Activated CD8-positive, alpha-beta T cell treated with anti-CD3 and anti-CD28 coated beads for 36 hours (primary cell): ENCODE data around the gene PHEX. TPM values are rescaled to one million over a fixed set of nuclear protein-coding genes. Genes with fewer than 3 reads are reported as not detected.

Source experiments
- ATAC-seq: fragments of 200-7000 bp; cut with Tn5 transposase; one replicate; pipeline ENCODE4 v1.10.0; 2021; ENCODE audit warnings: mild to moderate bottlenecking, moderate library complexity
- CTCF ChIA-PET: fragments of 350-600 bp; sonication (Branson Sonifier 250); formaldehyde crosslinking; loops from one replicate; lab custom pipeline; 2021; ENCODE audit warnings: antibody characterized with exemption; lab: Charles Lee
- POLR2A ChIA-PET: fragments of 350-600 bp; sonication (Branson Sonifier 250); formaldehyde crosslinking; loops from one replicate; lab custom pipeline; 2021; ENCODE audit warnings: antibody characterized with exemption; lab: Charles Lee
- DNase-seq: peaks from one replicate; pipeline ENCODE4 v3.0.0-alpha.2; 2020
- H3K27ac Mint-ChIP-seq: one replicate; pipeline ENCODE4 v1.8.0; 2021; ENCODE audit warnings: mild to moderate bottlenecking, mixed read lengths
- H3K27me3 Mint-ChIP-seq: one replicate; pipeline ENCODE4 v1.8.0; 2021; ENCODE audit warnings: mixed read lengths
- H3K36me3 Mint-ChIP-seq: one replicate; pipeline ENCODE4 v1.8.0; 2021; ENCODE audit warnings: low read depth, mixed read lengths
- H3K4me1 Mint-ChIP-seq: one replicate; pipeline ENCODE4 v1.8.0; 2021; ENCODE audit warnings: low read depth, mixed read lengths
- H3K4me3 Mint-ChIP-seq: one replicate; pipeline ENCODE4 v1.8.0; 2021; ENCODE audit warnings: mild to moderate bottlenecking, moderate library complexity, mixed read lengths
- H3K9me3 Mint-ChIP-seq: one replicate; pipeline ENCODE4 v1.8.0; 2021; ENCODE audit warnings: mixed read lengths
- intact Hi-C: fragments of 100-400 bp; cut with micrococcal nuclease; formaldehyde crosslinking; loops from one replicate; pipeline ENCODE4 v1.10.0; 2022
- total RNA-seq, 2 experiments: library from RNA; stranded (reverse); gene quantifications; one replicate each; pipeline ENCODE4 v1.2.3, GENCODE V29; 2021
- TF ChIP-seq, protein P1 (sequence below): fragments of 200-600 bp; IDR thresholded peaks from one replicate; pipeline ENCODE4 v1.8.0; 2022; ENCODE audit warnings: antibody characterized with exemption, mild to moderate bottlenecking

Gene PHEX
- total RNA-seq, 2 experiments from 2014 or later, result 22.7 to 25.2 TPM

DNA sequence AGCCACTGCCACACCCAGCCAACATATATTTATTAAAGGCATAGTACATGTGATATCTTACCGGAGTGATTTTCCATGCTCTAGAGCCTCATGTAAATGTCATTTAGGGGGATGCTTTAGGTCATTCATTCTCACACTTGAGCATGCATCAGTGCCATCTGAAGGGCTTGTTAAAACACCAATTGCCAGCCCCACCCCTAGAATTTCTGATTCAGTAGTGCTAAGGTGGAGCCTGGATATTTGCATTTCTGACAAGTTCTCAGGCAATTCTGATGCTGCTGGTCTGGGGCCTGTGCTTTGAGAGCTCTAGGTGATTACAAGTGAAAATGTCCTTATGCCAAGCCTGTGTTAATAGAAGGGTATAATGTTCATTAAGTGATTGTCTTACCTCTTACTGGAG lies 107.7 kb downstream of the PHEX start:
- TF ChIP-seq, protein P1, sequence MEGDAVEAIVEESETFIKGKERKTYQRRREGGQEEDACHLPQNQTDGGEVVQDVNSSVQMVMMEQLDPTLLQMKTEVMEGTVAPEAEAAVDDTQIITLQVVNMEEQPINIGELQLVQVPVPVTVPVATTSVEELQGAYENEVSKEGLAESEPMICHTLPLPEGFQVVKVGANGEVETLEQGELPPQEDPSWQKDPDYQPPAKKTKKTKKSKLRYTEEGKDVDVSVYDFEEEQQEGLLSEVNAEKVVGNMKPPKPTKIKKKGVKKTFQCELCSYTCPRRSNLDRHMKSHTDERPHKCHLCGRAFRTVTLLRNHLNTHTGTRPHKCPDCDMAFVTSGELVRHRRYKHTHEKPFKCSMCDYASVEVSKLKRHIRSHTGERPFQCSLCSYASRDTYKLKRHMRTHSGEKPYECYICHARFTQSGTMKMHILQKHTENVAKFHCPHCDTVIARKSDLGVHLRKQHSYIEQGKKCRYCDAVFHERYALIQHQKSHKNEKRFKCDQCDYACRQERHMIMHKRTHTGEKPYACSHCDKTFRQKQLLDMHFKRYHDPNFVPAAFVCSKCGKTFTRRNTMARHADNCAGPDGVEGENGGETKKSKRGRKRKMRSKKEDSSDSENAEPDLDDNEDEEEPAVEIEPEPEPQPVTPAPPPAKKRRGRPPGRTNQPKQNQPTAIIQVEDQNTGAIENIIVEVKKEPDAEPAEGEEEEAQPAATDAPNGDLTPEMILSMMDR, result no peak
- H3K27me3 Mint-ChIP-seq, result no peaks in the 10 kb centered on the region
- peaks cover 14% of the 10 kb centered on the region for H3K36me3 Mint-ChIP-seq
- intact Hi-C loops, result no loop called here
- ATAC-seq (no peak), DNase-seq (no peak)
- H3K4me3 Mint-ChIP-seq, result no peak overlapping the region
- no peaks in the 10 kb centered on the region for H3K9me3 Mint-ChIP-seq
- no peak overlapping the region for H3K27ac Mint-ChIP-seq
- ChIA-PET CTCF (interaction anchor here (1.6 kb wide), 1 partner anchor 154 kb away, joined by 3 read pairs; no protein-coding TSS in a partner anchor), POLR2A (no interaction called here)
- peaks cover 14% of the 10 kb centered on the region for H3K4me1 Mint-ChIP-seq

DNA sequence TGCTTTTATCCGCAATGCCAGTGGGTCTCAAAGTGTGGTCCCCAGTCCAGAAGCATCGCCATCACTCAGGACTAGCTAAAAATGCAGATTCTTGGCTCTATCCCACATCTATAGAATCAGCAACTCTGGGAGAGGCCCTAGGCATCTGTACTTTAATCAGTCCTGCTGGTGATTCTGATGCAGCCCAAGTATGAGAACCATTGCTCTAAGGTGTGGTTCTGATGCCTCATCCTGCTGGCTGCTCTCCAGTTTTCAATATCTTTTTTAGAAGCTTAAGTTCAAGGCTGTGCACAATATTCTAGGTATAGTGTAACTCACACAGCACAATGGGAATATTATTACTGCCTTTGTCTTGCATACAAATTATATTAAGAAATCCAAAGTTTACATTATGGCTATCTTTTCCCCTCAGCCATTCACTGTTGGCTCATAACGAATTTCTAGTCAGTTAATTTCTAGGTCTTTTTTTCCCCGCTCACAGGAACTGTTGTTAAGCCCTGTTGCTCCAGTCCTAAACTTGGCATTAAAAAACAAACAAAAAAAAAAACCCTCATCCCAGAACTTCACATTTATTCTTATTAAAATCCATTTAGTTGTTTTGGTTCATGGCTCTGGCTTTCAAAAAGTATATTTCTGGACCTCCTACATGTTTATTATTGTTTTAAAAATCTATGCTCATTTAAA lies 109.1 kb downstream of the PHEX start:
- Mint-ChIP-seq H3K9me3 (no peaks in the 10 kb centered on the region), H3K27ac (no peak overlapping the region), H3K36me3 (peaks cover 15% of the 10 kb centered on the region), H3K4me3 (no peak overlapping the region), H3K27me3 (no peaks in the 10 kb centered on the region), H3K4me1 (peaks cover 6% of the 10 kb centered on the region)
- POLR2A ChIA-PET, result no interaction called here
- intact Hi-C loops, result no loop called here
- TF ChIP-seq, protein P1, result no peak
- ATAC-seq, result no peak
- no peak for DNase-seq
- CTCF ChIA-PET, result no interaction called here

DNA sequence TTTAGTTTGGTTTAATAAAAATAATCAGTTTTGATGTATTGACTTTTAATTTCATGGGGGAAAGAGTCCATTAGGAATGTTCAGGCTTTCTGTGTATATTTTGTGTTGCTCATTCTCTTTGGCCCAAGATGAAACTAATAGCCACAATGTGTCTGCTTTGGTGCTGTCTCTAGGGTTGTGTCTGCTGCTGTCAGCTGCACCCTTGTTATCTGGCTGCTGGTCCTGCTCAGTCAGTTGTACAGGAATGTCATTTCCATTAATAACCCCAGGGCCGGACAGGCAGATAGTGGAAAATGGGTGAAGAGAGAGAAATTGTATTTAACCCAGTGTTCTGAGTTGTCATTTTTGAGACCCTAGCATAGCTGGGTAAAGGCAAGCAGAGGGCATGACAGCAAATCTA lies 115.1 kb downstream of the PHEX start:
- DNase-seq (no peak), ATAC-seq (no peak)
- H3K9me3 Mint-ChIP-seq, result no peaks in the 10 kb centered on the region
- peaks cover 16% of the 10 kb centered on the region for H3K36me3 Mint-ChIP-seq
- ChIA-PET POLR2A (no interaction called here), CTCF (interaction anchor here (2.5 kb wide), 1 partner anchor 11 kb away, joined by 11 read pairs; no protein-coding TSS in a partner anchor)
- no peaks in the 10 kb centered on the region for H3K4me1 Mint-ChIP-seq
- intact Hi-C loops, result no loop called here
- no peaks in the 10 kb centered on the region for H3K27me3 Mint-ChIP-seq
- TF ChIP-seq, protein P1, result no peak
- H3K4me3 Mint-ChIP-seq, result no peak overlapping the region
- no peak overlapping the region for H3K27ac Mint-ChIP-seq

DNA sequence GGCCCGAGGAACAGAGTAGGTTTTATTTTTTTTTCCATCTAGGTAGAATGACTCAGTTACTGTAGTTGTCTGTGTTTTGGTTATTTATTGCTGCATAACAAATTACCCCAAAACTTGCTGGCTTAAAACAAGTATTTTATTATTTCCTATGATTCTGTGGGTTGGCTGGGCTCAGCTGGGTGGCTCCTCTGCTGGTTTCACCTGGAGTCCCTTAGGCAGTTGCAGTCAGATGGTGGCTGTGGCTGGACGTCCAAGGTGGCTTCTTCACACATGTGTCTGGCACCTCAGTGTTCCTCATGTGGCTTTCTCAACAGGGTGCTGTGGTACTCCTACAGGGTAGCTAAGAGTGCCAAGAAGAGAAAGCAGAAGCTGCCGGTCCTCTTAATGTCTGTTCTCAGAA lies 115.8 kb downstream of the PHEX start:
- no peaks in the 10 kb centered on the region for H3K4me1 Mint-ChIP-seq
- intact Hi-C loops, result no loop called here
- no peak overlapping the region for H3K27ac Mint-ChIP-seq
- CTCF ChIA-PET, result no interaction called here
- POLR2A ChIA-PET, result no interaction called here
- no peak overlapping the region for H3K4me3 Mint-ChIP-seq
- DNase-seq (no peak), ATAC-seq (no peak)
- no peaks in the 10 kb centered on the region for H3K9me3 Mint-ChIP-seq
- TF ChIP-seq, protein P1, result no peak
- H3K36me3 Mint-ChIP-seq, result peaks cover 18% of the 10 kb centered on the region
- H3K27me3 Mint-ChIP-seq, result no peaks in the 10 kb centered on the region

DNA sequence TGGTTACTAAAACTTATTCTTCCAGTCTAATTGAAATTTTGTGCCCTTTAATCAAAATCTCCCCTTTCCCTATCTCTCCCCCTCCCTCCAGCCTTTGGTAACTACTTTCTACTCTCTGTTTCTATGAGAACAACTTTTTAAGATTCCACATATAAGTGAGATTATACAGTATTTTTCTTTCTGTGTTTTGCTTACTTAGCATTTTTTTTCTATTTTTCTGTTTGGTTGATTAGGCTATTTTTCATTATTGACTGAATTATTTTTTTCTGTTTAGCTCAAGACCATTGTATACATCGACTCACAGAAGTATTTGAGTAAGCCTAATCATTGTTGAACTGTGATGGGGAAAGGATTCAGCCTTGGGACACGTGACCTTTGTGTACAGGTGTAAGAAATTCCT lies 116.4 kb downstream of the PHEX start:
- Mint-ChIP-seq H3K36me3 (peaks cover 16% of the 10 kb centered on the region), H3K9me3 (no peaks in the 10 kb centered on the region), H3K27me3 (no peaks in the 10 kb centered on the region), H3K27ac (no peak overlapping the region), H3K4me1 (no peaks in the 10 kb centered on the region), H3K4me3 (no peak overlapping the region)
- CTCF ChIA-PET, result interaction anchor here (0.6 kb wide), 1 partner anchor 12 kb away, joined by 4 read pairs; no protein-coding TSS in a partner anchor
- POLR2A ChIA-PET, result no interaction called here
- intact Hi-C loops, result no loop called here
- ATAC-seq, result no peak
- TF ChIP-seq, protein P1, result no peak
- no peak for DNase-seq
